Measurements from ENCODE around the gene ZNF639. TPM values are rescaled to one million over a fixed set of nuclear protein-coding genes. Genes with fewer than 3 reads are reported as not detected.

ZNF639 gene
- total and polyA plus RNA-seq, 2 of the 13 experiments (the other 11 are each of a cell fraction or from before 2014, with no cell fraction given): 11.6 to 42.4 TPM

- intact Hi-C loops (cut with micrococcal nuclease; ENCODE audit: unreplicated experiment) (no loop called here), in situ Hi-C loops (cut with HindIII; ENCODE audit: extremely low pct_ligation_motif_present, low pct_unique_long_range_greater_than_20kb) (loop anchor here (25.0 kb wide), 1 partner anchor 864 kb away; no protein-coding TSS in a partner anchor)
- Histone ChIP-seq H3K4me1 (ENCODE audit: insufficient read depth, low read length) (peaks cover 9% of the 10 kb centered on the region; the same call in 1 of the 2 replicates), H3K9me3 (ENCODE audit: low read length) (no peaks in the 10 kb centered on the region), H3K4me2 (ENCODE audit: low read depth, low read length) (no peak overlapping the region), H2AFZ (ENCODE audit: low read length) (no peak overlapping the region), H3K27ac (ENCODE audit: extremely low read length, insufficient read depth, low read length) (no peak overlapping the region), H3K27me3 (ENCODE audit: control insufficient read depth in 1 of 2, insufficient read depth in 2 of 2, low read length in 2 of 2) (no peaks in the 10 kb centered on the region), H3K4me3 (replicated peaks in 1 of 3; ENCODE audit: insufficient read depth in 1 of 3, low read depth in 2 of 3, low read length in 3 of 3) (no peak overlapping the region), H4K20me1 (ENCODE audit: insufficient read depth, low read length) (no peaks in the 10 kb centered on the region), H3K9ac (ENCODE audit: insufficient read depth, low read depth, low read length) (no peak overlapping the region), H3K79me2 (ENCODE audit: insufficient read depth, low read length) (no peaks in the 10 kb centered on the region), H3K36me3 (replicated peaks in 1 of 2; ENCODE audit: control insufficient read depth in 1 of 2, insufficient read depth in 2 of 2, low read length in 2 of 2) (no peaks in the 10 kb centered on the region)
- WGBS (ENCODE audit: low lambda C conversion rate): 66% methylated on average over 3 of the region's 3 CpGs
- no peak for ATAC-seq
- FAIRE-seq: no peak
- TF ChIP-seq REPIN1 (CRISPR knock-in tag; IDR thresholded peaks at IDR 0.05; ENCODE audit: borderline replicate concordance, low read depth) (no peak), ZNF589 (CRISPR knock-in tag; conservative IDR thresholded peaks at IDR 0.05) (no peak), TFDP2 (CRISPR knock-in tag; IDR thresholded peaks at IDR 0.05) (no peak), PITX1 (CRISPR knock-in tag; IDR thresholded peaks at IDR 0.05) (no peak), PHF20 (CRISPR knock-in tag; IDR thresholded peaks at IDR 0.05) (no peak), JUN (CRISPR knock-in tag; IDR thresholded peaks at IDR 0.05) (no peak), ZNF749 (CRISPR knock-in tag; IDR thresholded peaks at IDR 0.05; ENCODE audit: borderline replicate concordance) (no peak), IKZF5 (CRISPR knock-in tag; IDR thresholded peaks at IDR 0.05) (no peak), ZNF280D (CRISPR knock-in tag; IDR thresholded peaks at IDR 0.05) (no peak), CENPBD1 (CRISPR knock-in tag; IDR thresholded peaks at IDR 0.05; ENCODE audit: borderline replicate concordance, low read depth) (no peak), ZNF878 (CRISPR knock-in tag; IDR thresholded peaks at IDR 0.05) (no peak), ZNF597 (CRISPR knock-in tag; IDR thresholded peaks at IDR 0.05) (no peak), NCOA1 (CRISPR knock-in tag; IDR thresholded peaks at IDR 0.05) (no peak), MATR3 (CRISPR knock-in tag; IDR thresholded peaks at IDR 0.05) (no peak), ZNF619 (CRISPR knock-in tag; IDR thresholded peaks at IDR 0.05) (no peak)
- POLR2A ChIA-PET: no interaction called here
- CTCF ChIA-PET (ENCODE audit: low intra/inter-chr PET ratio, low total read pairs): no interaction called here
- no TSS peak for BruUV-seq (replicated peaks)
- DNase-seq (ENCODE audit: low spot score): no peak
These were observed 21.2 kb upstream of the ZNF639 start for GRCh38 chr3:179301645-179302044.
